IMR-90 (cell line): ENCODE results near the gene COL27A1. TPM values are rescaled to one million over a fixed set of nuclear protein-coding genes. Genes with fewer than 3 reads are reported as not detected.
A peak's percentile ranks its signal among the peaks of the same experiment; 100 is the strongest.

ENCODE experiments used
- ATAC-seq: fragments of 200-7000 bp; cut with Tn5 transposase; 2 replicates; pipeline ENCODE4 v1.9.1; 2020; ENCODE audit warnings: low read depth, mild to moderate bottlenecking, moderate library complexity
- BruUV-seq: library from RNA; stranded (reverse); fragments of 400-500 nt; replicated peaks from 2 replicates; lab custom pipeline; 2021; lab: Mats Ljungman, UMichigan
- CTCF ChIA-PET: fragments of 300-600 bp; formaldehyde crosslinking; extraction: SDS; loops from one replicate; lab custom pipeline; 2021; ENCODE audit warnings: antibody characterized with exemption; lab: Yijun Ruan, JAX
- POLR2A ChIA-PET: fragments of 300-600 bp; sonication (Branson Sonifier 250); formaldehyde crosslinking; loops from one replicate; lab custom pipeline; 2022; ENCODE audit warnings: antibody characterized with exemption; ENCODE audit not compliant: unreplicated experiment; lab: Charles Lee
- DNase-seq: peaks from one replicate; pipeline ENCODE4 v3.0.0; 2013
- H2AFZ ChIP-seq: replicated peaks from 2 replicates; pipeline ENCODE3; 2013; ENCODE audit warnings: low read length, mild to moderate bottlenecking; ENCODE audit not compliant: poor library complexity
- H2AK5ac ChIP-seq: 2 replicates; pipeline ENCODE4 v1.6.1; 2013; ENCODE audit warnings: low read depth, low read length, inconsistent platforms
- H2AK9ac ChIP-seq: replicated peaks from 2 replicates; pipeline ENCODE3; 2013; ENCODE audit warnings: mild to moderate bottlenecking, low read depth, low read length, moderate library complexity; ENCODE audit not compliant: poor library complexity
- H2BK120ac ChIP-seq: 2 replicates; pipeline ENCODE4 v1.6.1; 2013; ENCODE audit warnings: low read depth, low read length, inconsistent platforms
- H2BK15ac ChIP-seq: 3 replicates; pipeline ENCODE4 v1.6.1; 2013; ENCODE audit warnings: low read depth, low read length, inconsistent platforms
- H2BK20ac ChIP-seq: 2 replicates; pipeline ENCODE4 v1.6.1; 2013; ENCODE audit warnings: low read depth, mild to moderate bottlenecking, inconsistent platforms, low read length, moderate library complexity
- H2BK5ac ChIP-seq: 2 replicates; pipeline ENCODE4 v1.6.1; 2013; ENCODE audit warnings: mild to moderate bottlenecking, low read depth, low read length, inconsistent platforms; ENCODE audit not compliant: poor library complexity, severe bottlenecking
- H3K14ac ChIP-seq: replicated peaks from 2 replicates; pipeline ENCODE4 v1.6.1; 2013; ENCODE audit warnings: low read depth, low read length, inconsistent platforms
- H3K18ac ChIP-seq: 2 replicates; pipeline ENCODE4 v1.6.1; 2013; ENCODE audit warnings: low read depth, low read length, control low read depth
- H3K23ac ChIP-seq: 2 replicates; pipeline ENCODE4 v1.6.1; 2013; ENCODE audit warnings: low read depth, low read length, inconsistent platforms
- H3K27ac ChIP-seq: 2 replicates; pipeline ENCODE4 v1.5.1; 2013; ENCODE audit warnings: mild to moderate bottlenecking, control low read depth, low read length; ENCODE audit not compliant: insufficient read depth
- H3K27me3 ChIP-seq: 2 replicates; pipeline ENCODE4 v1.6.1; 2013; ENCODE audit warnings: low read length; ENCODE audit not compliant: control insufficient read depth, insufficient read depth
- H3K36me3 ChIP-seq: 2 replicates; pipeline ENCODE4 v1.6.1; 2013; ENCODE audit warnings: low read length, mixed read lengths; ENCODE audit not compliant: control insufficient read depth, insufficient read depth
- H3K4ac ChIP-seq: 2 replicates; pipeline ENCODE4 v1.6.1; 2013; ENCODE audit warnings: low read depth, low read length, inconsistent platforms
- H3K4me1 ChIP-seq: 2 replicates; pipeline ENCODE4 v1.6.1; 2013; ENCODE audit warnings: low read length, mixed read lengths; ENCODE audit not compliant: control insufficient read depth, insufficient read depth
- H3K4me2 ChIP-seq: 2 replicates; pipeline ENCODE4 v1.6.1; 2013; ENCODE audit warnings: low read depth, mild to moderate bottlenecking, control low read depth, low read length, moderate library complexity
- H3K4me3 ChIP-seq: 2 replicates; pipeline ENCODE4 v1.5.1; 2013; ENCODE audit warnings: low read depth, mild to moderate bottlenecking, control low read depth, low read length, moderate library complexity; ENCODE audit not compliant: insufficient read depth
- H3K56ac ChIP-seq: 2 replicates; pipeline ENCODE4 v1.6.1; 2013; ENCODE audit warnings: low read length, inconsistent platforms; ENCODE audit not compliant: insufficient read depth; ENCODE audit errors: extremely low read depth
- H3K79me1 ChIP-seq, 2 experiments: 2 replicates each; pipeline ENCODE4 v1.6.1; 2013; ENCODE audit warnings: low read length in 2 of 2, inconsistent platforms in 1 of 2, low read depth in 1 of 2
- H3K9ac ChIP-seq: 2 replicates; pipeline ENCODE4 v1.6.1; 2013; ENCODE audit warnings: low read depth, low read length, control low read depth
- H3K9me1 ChIP-seq: 2 replicates; pipeline ENCODE4 v1.6.1; 2013; ENCODE audit warnings: low read length, inconsistent platforms; ENCODE audit not compliant: insufficient read depth
- H3K9me3 ChIP-seq: 2 replicates; pipeline ENCODE4 v1.6.1; 2013; ENCODE audit warnings: low read length; ENCODE audit not compliant: control insufficient read depth, insufficient read depth
- H4K20me1 ChIP-seq: 2 replicates; pipeline ENCODE4 v1.6.1; 2013; ENCODE audit warnings: low read length, inconsistent platforms; ENCODE audit not compliant: insufficient read depth
- H4K5ac ChIP-seq: 2 replicates; pipeline ENCODE4 v1.6.1; 2013; ENCODE audit warnings: mild to moderate bottlenecking, low read depth, low read length, control low read depth
- H4K8ac ChIP-seq, 2 experiments: 2 replicates each; pipeline ENCODE4 v1.6.1; 2013; ENCODE audit warnings: low read depth in 2 of 2, low read length in 2 of 2, control low read depth in 1 of 2, inconsistent platforms in 1 of 2
- H4K91ac ChIP-seq: 2 replicates; pipeline ENCODE4 v1.6.1; 2013; ENCODE audit warnings: low read depth, low read length, inconsistent platforms; ENCODE audit not compliant: insufficient read depth
- BHLHE40 ChIP-seq: fragments of 150-350 bp; IDR thresholded peaks from 2 replicates; pipeline ENCODE4 v1.6.1; 2016; ENCODE audit warnings: mild to moderate bottlenecking, low read depth, low read length
- CEBPB ChIP-seq: IDR thresholded peaks from 2 replicates; pipeline ENCODE4 v1.6.1; 2012; ENCODE audit warnings: low read depth, low read length, improper control_type of control experiment
- CHD1 ChIP-seq: IDR thresholded peaks from 2 replicates; pipeline ENCODE4 v1.6.1; 2012; ENCODE audit warnings: low read depth, low read length, improper control_type of control experiment
- CTCF ChIP-seq: conservative IDR thresholded peaks from 2 replicates; pipeline ENCODE4 v1.5.1; 2012; ENCODE audit warnings: mild to moderate bottlenecking, low read depth, low read length, improper control_type of control experiment
- FOS ChIP-seq: fragments of 150-350 bp; IDR thresholded peaks from 2 replicates; pipeline ENCODE4 v1.6.1; 2016; ENCODE audit warnings: low read depth, low read length
- MAZ ChIP-seq: IDR thresholded peaks from 2 replicates; pipeline ENCODE4 v1.6.1; 2012; ENCODE audit warnings: low read depth, mild to moderate bottlenecking, low read length, improper control_type of control experiment, moderate library complexity, borderline replicate concordance
- NFE2L2 ChIP-seq: fragments of 150-350 bp; IDR thresholded peaks from 2 replicates; pipeline ENCODE4 v1.6.1; 2016; ENCODE audit warnings: low read depth, mild to moderate bottlenecking, low read length
- POLR2A ChIP-seq: IDR thresholded peaks from 2 replicates; pipeline ENCODE4 v1.6.1; 2012; ENCODE audit warnings: mild to moderate bottlenecking, low read depth, low read length
- RAD21 ChIP-seq: IDR thresholded peaks from 2 replicates; pipeline ENCODE4 v1.6.1; 2012; ENCODE audit warnings: low read length, improper control_type of control experiment
- RCOR1 ChIP-seq: IDR thresholded peaks from 2 replicates; pipeline ENCODE4 v1.6.1; 2012; ENCODE audit warnings: mild to moderate bottlenecking, low read length, improper control_type of control experiment; ENCODE audit not compliant: insufficient replicate concordance
- RFX5 ChIP-seq: IDR thresholded peaks from 2 replicates; pipeline ENCODE4 v1.8.0; 2012; ENCODE audit warnings: low read depth, mild to moderate bottlenecking, low read length, moderate library complexity
- SMC3 ChIP-seq: fragments of 150-350 bp; IDR thresholded peaks from 2 replicates; pipeline ENCODE4 v1.6.1; 2016; ENCODE audit warnings: low read depth, mild to moderate bottlenecking, antibody characterized with exemption, low read length, moderate library complexity
- WGBS, 2 experiments: methylation state at CpG; one replicate each; pipeline versions ENCODE4 v1.1.5 to v1.1.7; 2013; ENCODE audit warnings: missing lambda C conversion rate in 2 of 2; ENCODE audit not compliant: insufficient read length in 1 of 2; ENCODE audit errors: extremely low coverage in 2 of 2; 5-methylcytosine and 5-hydroxymethylcytosine counted together
- dilution Hi-C: fragments of 300-500 bp; cut with HindIII; formaldehyde crosslinking; loops from one replicate; pipeline ENCODE4 v1.14.3; 2018; ENCODE audit warnings: low sequenced_read_pairs; ENCODE audit not compliant: unreplicated experiment
- in situ Hi-C: fragments of 300-500 bp; cut with MboI; formaldehyde crosslinking; loops from 3 replicates; pipeline ENCODE4 v1.14.3; 2019; ENCODE audit warnings: low sequenced_read_pairs, inconsistent platforms, mixed read lengths
- intact Hi-C: fragments of 100-400 bp; cut with micrococcal nuclease; formaldehyde crosslinking; loops from 2 replicates; pipeline ENCODE4 v1.10.0; 2022
- polyA plus RNA-seq, 3 experiments: library from polyadenylated mRNA; depleted of rRNA; stranded (reverse); fragments of >200 nt; gene quantifications; 2 replicates each; pipeline ENCODE4 v1.2.3, GENCODE V29; 2012; ENCODE audit warnings: low replicate concordance in 1 of 3
- total RNA-seq: library from RNA; depleted of rRNA; stranded (reverse); fragments of >200 nt; gene quantifications from 2 replicates; pipeline ENCODE4 v1.2.3, GENCODE V29; 2012
- TF ChIP-seq, protein P1 (sequence below): fragments of 150-350 bp; IDR thresholded peaks from 2 replicates; pipeline ENCODE4 v1.6.1; 2016; ENCODE audit warnings: low read depth, mild to moderate bottlenecking, low read length, moderate library complexity, borderline replicate concordance
- TF ChIP-seq, protein P2 (sequence below): fragments of 150-350 bp; IDR thresholded peaks from 2 replicates; pipeline ENCODE4 v1.6.1; 2017; ENCODE audit warnings: mild to moderate bottlenecking, antibody characterized with exemption, low read length, low read depth

COL27A1 gene
- total and polyA plus RNA-seq, 2 of the 4 experiments (the other 2 are of a cell fraction): 3.2 to 18.3 TPM

DNA sequence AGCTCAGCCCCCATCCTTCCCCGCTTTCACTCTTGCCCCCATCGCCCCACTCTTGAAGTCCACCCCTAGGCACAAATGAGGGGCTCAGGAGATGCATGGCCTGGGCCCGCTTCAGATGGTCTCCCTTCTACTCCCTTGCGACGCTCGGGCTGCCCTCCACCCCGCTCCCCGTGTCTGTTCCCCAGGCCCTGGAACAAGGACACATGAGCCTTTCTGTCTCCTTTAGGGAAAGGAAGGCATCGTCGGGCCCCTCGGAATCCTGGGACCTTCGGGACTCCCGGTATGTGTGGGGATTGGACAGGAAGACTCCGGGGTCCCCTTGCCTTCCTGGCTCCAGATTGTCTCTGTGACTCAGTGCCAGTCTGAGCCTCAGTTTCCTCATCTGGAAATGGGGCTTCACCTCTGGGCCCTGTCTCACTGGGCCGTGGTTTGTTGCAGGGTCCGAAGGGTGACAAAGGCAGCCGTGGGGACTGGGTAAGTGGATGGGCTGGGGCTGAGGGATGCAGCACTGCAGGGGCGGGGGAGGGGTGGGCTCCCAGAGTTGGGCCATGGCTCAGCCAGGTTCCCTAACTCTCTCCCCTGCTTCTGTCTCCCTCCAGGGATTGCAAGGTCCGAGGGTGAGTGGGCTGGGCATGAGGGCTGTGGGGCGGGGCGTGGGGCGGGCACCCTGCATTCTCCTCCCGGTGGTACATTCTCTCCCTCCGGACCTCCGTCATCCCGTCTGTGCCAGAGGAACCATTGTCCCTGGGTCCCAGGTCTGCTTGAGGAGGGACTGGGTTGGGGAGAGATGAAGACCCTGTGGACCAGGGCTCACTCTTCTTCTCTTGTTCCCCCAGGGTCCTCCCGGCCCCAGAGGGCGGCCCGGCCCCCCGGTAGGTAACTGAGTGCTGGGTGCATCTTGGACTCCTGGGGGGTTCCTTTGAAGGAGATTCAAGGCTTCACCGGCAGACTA lies 145.8 kb downstream of the COL27A1 start:
- in situ Hi-C loops (no loop called here), dilution Hi-C loops (no loop called here), intact Hi-C loops (no loop called here)
- Histone ChIP-seq H3K27me3 (no peaks in the 10 kb centered on the region), H2BK5ac (no peak overlapping the region), H3K14ac (no peak overlapping the region), H2AK5ac (no peak overlapping the region), H3K4ac (no peak overlapping the region), H2AK9ac (peak overlapping the region; percentile 39), H2BK120ac (no peak overlapping the region), H4K8ac (no peak overlapping the region), H3K56ac (no peak overlapping the region), H3K23ac (no peak overlapping the region), H2BK20ac (no peak overlapping the region), H3K36me3 (peaks cover 20% of the 10 kb centered on the region), H3K4me1 (peaks cover 3% of the 10 kb centered on the region; the same call in 1 of the 2 replicates), H3K9me3 (no peaks in the 10 kb centered on the region), H4K91ac (no peak overlapping the region), H2BK15ac (no peak overlapping the region), H2AFZ (no peak overlapping the region), H4K20me1 (no peaks in the 10 kb centered on the region), H3K4me3 (no peak overlapping the region), H3K18ac (no peak overlapping the region), H4K5ac (no peak overlapping the region), H3K9ac (no peak overlapping the region), H3K4me2 (no peak overlapping the region), H3K27ac (no peak overlapping the region), H3K9me1 (no peaks in the 10 kb centered on the region), H3K79me1 (no peaks in the 10 kb centered on the region)
- DNase-seq: no peak
- no peak for ATAC-seq
- BruUV-seq: no TSS peak
- 95% methylated on average over 6 of the region's 31 CpGs; no CpG with 5 or more reads in 1 of the 2 experiments for WGBS, 2 experiments
- CTCF ChIA-PET: no interaction called here
- POLR2A ChIA-PET: no interaction called here
- TF ChIP-seq RFX5 (no peak), BHLHE40 (no peak), NFE2L2 (no peak), RCOR1 (no peak), CTCF (no peak), FOS (no peak), CEBPB (no peak), RAD21 (no peak), POLR2A (no peak), MAZ (no peak), SMC3 (no peak), CHD1 (no peak)
- TF ChIP-seq, protein P1, sequence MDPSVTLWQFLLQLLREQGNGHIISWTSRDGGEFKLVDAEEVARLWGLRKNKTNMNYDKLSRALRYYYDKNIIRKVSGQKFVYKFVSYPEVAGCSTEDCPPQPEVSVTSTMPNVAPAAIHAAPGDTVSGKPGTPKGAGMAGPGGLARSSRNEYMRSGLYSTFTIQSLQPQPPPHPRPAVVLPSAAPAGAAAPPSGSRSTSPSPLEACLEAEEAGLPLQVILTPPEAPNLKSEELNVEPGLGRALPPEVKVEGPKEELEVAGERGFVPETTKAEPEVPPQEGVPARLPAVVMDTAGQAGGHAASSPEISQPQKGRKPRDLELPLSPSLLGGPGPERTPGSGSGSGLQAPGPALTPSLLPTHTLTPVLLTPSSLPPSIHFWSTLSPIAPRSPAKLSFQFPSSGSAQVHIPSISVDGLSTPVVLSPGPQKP: no peak
- TF ChIP-seq, protein P2, sequence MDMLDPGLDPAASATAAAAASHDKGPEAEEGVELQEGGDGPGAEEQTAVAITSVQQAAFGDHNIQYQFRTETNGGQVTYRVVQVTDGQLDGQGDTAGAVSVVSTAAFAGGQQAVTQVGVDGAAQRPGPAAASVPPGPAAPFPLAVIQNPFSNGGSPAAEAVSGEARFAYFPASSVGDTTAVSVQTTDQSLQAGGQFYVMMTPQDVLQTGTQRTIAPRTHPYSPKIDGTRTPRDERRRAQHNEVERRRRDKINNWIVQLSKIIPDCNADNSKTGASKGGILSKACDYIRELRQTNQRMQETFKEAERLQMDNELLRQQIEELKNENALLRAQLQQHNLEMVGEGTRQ: no peak
